ENCODE results near the gene PPP1R13L.

DNA sequence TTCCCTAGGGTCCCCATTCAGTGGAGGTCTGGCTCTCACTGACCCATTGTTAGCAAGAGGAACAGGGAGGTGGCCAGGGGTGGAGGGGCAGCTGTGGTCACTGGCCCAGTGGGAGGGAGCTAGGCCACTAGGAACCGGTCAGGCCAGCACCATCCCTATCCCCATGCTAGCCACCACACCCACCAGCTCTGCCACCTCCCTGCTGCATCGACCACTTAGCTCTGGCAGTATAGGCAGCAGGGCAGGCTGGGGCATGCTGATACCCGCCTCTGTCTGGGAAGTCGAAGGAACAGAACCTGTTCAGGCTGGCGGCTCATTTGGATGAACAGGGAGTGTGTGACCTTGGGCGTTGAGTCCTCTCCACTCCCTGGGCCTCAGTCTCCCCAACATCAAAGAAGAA lies 4.7 kb downstream of the PPP1R13L start:
- TF ChIP-seq, protein P1, sequence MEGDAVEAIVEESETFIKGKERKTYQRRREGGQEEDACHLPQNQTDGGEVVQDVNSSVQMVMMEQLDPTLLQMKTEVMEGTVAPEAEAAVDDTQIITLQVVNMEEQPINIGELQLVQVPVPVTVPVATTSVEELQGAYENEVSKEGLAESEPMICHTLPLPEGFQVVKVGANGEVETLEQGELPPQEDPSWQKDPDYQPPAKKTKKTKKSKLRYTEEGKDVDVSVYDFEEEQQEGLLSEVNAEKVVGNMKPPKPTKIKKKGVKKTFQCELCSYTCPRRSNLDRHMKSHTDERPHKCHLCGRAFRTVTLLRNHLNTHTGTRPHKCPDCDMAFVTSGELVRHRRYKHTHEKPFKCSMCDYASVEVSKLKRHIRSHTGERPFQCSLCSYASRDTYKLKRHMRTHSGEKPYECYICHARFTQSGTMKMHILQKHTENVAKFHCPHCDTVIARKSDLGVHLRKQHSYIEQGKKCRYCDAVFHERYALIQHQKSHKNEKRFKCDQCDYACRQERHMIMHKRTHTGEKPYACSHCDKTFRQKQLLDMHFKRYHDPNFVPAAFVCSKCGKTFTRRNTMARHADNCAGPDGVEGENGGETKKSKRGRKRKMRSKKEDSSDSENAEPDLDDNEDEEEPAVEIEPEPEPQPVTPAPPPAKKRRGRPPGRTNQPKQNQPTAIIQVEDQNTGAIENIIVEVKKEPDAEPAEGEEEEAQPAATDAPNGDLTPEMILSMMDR (IDR thresholded peaks at IDR 0.05; ENCODE audit: low read length), result no peak
- TF ChIP-seq EZH2 (IDR thresholded peaks at IDR 0.05; ENCODE audit: borderline replicate concordance, low read length), result no peak
